ENCODE results near the gene SH3BP4. TPM values are rescaled to one million over a fixed set of nuclear protein-coding genes. Genes with fewer than 3 reads are reported as not detected.

The SH3BP4 gene
- total and polyA plus RNA-seq, 2 of the 8 experiments (the other 6 are each of a cell fraction or from before 2014, with no cell fraction given) = 28.3 to 35.4 TPM

DNA sequence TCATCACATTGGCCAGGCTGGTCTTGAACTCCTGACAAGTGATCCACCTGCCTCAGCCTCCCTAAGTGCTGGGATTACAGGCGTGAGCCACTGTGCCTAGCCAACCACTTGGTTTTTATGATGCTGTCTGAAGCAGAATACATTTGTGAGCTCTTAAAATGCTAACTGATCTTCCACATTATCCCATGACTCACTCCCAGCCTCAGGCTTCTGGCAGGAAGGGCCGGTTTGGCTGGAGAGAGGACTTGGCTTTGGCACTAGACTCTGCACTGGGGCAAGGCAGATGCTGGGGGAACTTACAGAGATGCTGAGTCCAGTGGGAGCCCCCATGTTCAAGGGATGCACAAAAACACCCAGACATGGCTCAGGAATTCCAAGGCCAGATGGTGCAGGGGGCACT is 40.5 kb upstream of the SH3BP4 start:
- Histone ChIP-seq H3K4me2 (ENCODE audit: insufficient read depth in 1 of 2, low read depth in 2 of 2, low read length in 2 of 2) (no peak overlapping the region), H2BK12ac (ENCODE audit: low read depth, low read length) (no peak overlapping the region), H3K4ac (replicated peaks; ENCODE audit: insufficient read length, low read depth, low read length) (no peak overlapping the region), H3K79me2 (ENCODE audit: control insufficient read depth in 1 of 2, insufficient read depth in 2 of 2, low read length in 2 of 2) (no peaks in the 10 kb centered on the region), H2BK5ac (ENCODE audit: low read depth, low read length) (no peak overlapping the region), H4K91ac (replicated peaks; ENCODE audit: insufficient read length, low read length) (no peak overlapping the region), H3K56ac (replicated peaks; ENCODE audit: insufficient read length, low read depth, low read length) (no peak overlapping the region), H3K9ac (replicated peaks in 1 of 4; ENCODE audit: extremely low read depth in 1 of 4, low read depth in 3 of 4, low read length in 3 of 4) (no peak overlapping the region), H4K8ac (ENCODE audit: extremely low read depth, insufficient read depth, low read length) (no peak overlapping the region), H3K79me1 (ENCODE audit: low read depth, low read length) (no peaks in the 10 kb centered on the region; the same call in 1 of the 2 replicates), H4K20me1 (replicated peaks in 1 of 2; ENCODE audit: control insufficient read depth in 1 of 2, insufficient read depth in 2 of 2, low read length in 2 of 2) (no peaks in the 10 kb centered on the region), H2BK120ac (replicated peaks; ENCODE audit: low read depth, low read length) (no peak overlapping the region), H3K14ac (ENCODE audit: insufficient read length) (no peak overlapping the region), H3K23ac (ENCODE audit: insufficient read length) (no peak overlapping the region), H3K4me3 (ENCODE audit: extremely low read depth in 1 of 4, insufficient read depth in 2 of 4, low read depth in 3 of 4, low read length in 4 of 4) (no peak overlapping the region), H2BK20ac (ENCODE audit: low read length) (no peak overlapping the region), H3K9me3 (ENCODE audit: insufficient read depth in 2 of 2, low read depth in 1 of 2, low read length in 1 of 2) (no peaks in the 10 kb centered on the region), H3K27ac (ENCODE audit: low read depth, low read length) (no peak overlapping the region), H3K23me2 (ENCODE audit: low read depth, low read length) (no peaks in the 10 kb centered on the region), H4K5ac (ENCODE audit: insufficient read length, low read depth, low read length) (no peak overlapping the region), H2AK5ac (ENCODE audit: low read depth, low read length) (no peak overlapping the region), H3K4me1 (replicated peaks in 1 of 4; ENCODE audit: control insufficient read depth in 3 of 4, insufficient read depth in 4 of 4, low read length in 3 of 4) (peaks cover 0 to 4% (median under 1%) of the 10 kb centered on the region in 4 experiments; a peak in 2 of 7 replicates), H3K27me3 (replicated peaks in 1 of 4; ENCODE audit: control insufficient read depth in 3 of 4, extremely low read depth in 1 of 4, insufficient read depth in 3 of 4, low read length in 3 of 4) (no peaks in the 10 kb centered on the region), H3K18ac (ENCODE audit: extremely low read depth, low read length) (no peak overlapping the region), H3K36me3 (ENCODE audit: control insufficient read depth in 2 of 4, insufficient read depth in 4 of 4, low read length in 3 of 4) (no peaks in the 10 kb centered on the region), H2AFZ (ENCODE audit: low read length) (no peak overlapping the region), H2BK15ac (ENCODE audit: low read length) (no peak overlapping the region)
- no peak for DNase-seq (ENCODE audit: low read depth in 1 of 2, low spot score in 2 of 2)
- TF ChIP-seq NANOG (IDR thresholded peaks at IDR 0.05; ENCODE audit: insufficient read depth, low read depth, low read length, poor library complexity, severe bottlenecking) (no peak), CREB1 (IDR thresholded peaks at IDR 0.05) (no peak)
- TF ChIP-seq, protein P1, sequence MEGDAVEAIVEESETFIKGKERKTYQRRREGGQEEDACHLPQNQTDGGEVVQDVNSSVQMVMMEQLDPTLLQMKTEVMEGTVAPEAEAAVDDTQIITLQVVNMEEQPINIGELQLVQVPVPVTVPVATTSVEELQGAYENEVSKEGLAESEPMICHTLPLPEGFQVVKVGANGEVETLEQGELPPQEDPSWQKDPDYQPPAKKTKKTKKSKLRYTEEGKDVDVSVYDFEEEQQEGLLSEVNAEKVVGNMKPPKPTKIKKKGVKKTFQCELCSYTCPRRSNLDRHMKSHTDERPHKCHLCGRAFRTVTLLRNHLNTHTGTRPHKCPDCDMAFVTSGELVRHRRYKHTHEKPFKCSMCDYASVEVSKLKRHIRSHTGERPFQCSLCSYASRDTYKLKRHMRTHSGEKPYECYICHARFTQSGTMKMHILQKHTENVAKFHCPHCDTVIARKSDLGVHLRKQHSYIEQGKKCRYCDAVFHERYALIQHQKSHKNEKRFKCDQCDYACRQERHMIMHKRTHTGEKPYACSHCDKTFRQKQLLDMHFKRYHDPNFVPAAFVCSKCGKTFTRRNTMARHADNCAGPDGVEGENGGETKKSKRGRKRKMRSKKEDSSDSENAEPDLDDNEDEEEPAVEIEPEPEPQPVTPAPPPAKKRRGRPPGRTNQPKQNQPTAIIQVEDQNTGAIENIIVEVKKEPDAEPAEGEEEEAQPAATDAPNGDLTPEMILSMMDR (IDR thresholded peaks at IDR 0.05; ENCODE audit: control extremely low read depth in 1 of 3, insufficient read depth in 1 of 3, low read depth in 1 of 3, low read length in 3 of 3) = no peak
- POLR2A ChIA-PET (ENCODE audit: partially characterized antibody) = no interaction called here
- CTCF ChIA-PET (ENCODE audit: partially characterized antibody) = no interaction called here
- 78% methylated on average over 2 of the region's 2 CpGs; no CpG with 5 or more reads in 1 of the 2 experiments for WGBS, 2 experiments (ENCODE audit: extremely low coverage in 1 of 2, insufficient coverage in 1 of 2, insufficient read length in 1 of 2, insufficient replicate concordance in 2 of 2, low coverage in 1 of 2, low lambda C conversion rate in 2 of 2, missing lambda C conversion rate in 1 of 2)
- no peak for FAIRE-seq
